Motor neuron (in vitro differentiated cells): ENCODE results near the gene WNT6. TPM values are rescaled to one million over a fixed set of nuclear protein-coding genes. Genes with fewer than 3 reads are reported as not detected.

Source experiments
- ATAC-seq, 8 experiments: fragments of 200-7000 bp; cut with Tn5 transposase; replicated peaks in 6 of 8; 2 replicates each; pipeline ENCODE4 v1.8.0; 2021; ENCODE audit warnings: mild to moderate bottlenecking in 8 of 8, moderate library complexity in 8 of 8
- H3K27ac ChIP-seq, 2 donors: fragments of 250-450 bp; sonication (Bioruptor Pico); 2 replicates each; pipeline ENCODE4 v1.9.0; 2021; ENCODE audit warnings: antibody characterized with exemption in 2 of 2, mild to moderate bottlenecking in 2 of 2, moderate library complexity in 1 of 2
- H3K4me1 ChIP-seq, 2 donors: fragments of 250-450 bp; sonication (Bioruptor Pico); replicated peaks in 1 of 2; 2 replicates each; pipeline ENCODE4 v1.6.1; 2021; ENCODE audit warnings: antibody characterized with exemption in 2 of 2, mild to moderate bottlenecking in 2 of 2, moderate library complexity in 1 of 2
- H3K4me3 ChIP-seq, 5 donors: fragments of 250-450 bp; sonication (Bioruptor Pico); 2 replicates each; pipeline ENCODE4 v1.9.0; 2021; ENCODE audit warnings: antibody characterized with exemption in 5 of 5, mild to moderate bottlenecking in 5 of 5, moderate library complexity in 4 of 5
- WGBS, 10 experiments: fragments of 450-650 bp; shearing (Covaris generic); methylation state at CpG; one replicate each; pipeline ENCODE4 v1.0.0; 2022; 5-methylcytosine and 5-hydroxymethylcytosine counted together
- in situ Hi-C, 9 experiments: fragments of 400-800 bp; cut with MboI; loops; one replicate each; pipeline ENCODE4 v1.15.0; 2021; ENCODE audit warnings: low sequenced_read_pairs in 9 of 9, low pct_unique_long_range_greater_than_20kb in 2 of 9; ENCODE audit not compliant: unreplicated experiment in 9 of 9
- total RNA-seq, 8 experiments: library from RNA; unstranded; fragments of 300-600 nt; gene quantifications; 2 replicates each; pipeline versions ENCODE4 v1.2.3 to v1.2.4, GENCODE V29; 2022

Gene WNT6
- total RNA-seq, 8 experiments from 2014 or later: 0.14 to 0.93 (median 0.24) TPM; not detected in 5

DNA sequence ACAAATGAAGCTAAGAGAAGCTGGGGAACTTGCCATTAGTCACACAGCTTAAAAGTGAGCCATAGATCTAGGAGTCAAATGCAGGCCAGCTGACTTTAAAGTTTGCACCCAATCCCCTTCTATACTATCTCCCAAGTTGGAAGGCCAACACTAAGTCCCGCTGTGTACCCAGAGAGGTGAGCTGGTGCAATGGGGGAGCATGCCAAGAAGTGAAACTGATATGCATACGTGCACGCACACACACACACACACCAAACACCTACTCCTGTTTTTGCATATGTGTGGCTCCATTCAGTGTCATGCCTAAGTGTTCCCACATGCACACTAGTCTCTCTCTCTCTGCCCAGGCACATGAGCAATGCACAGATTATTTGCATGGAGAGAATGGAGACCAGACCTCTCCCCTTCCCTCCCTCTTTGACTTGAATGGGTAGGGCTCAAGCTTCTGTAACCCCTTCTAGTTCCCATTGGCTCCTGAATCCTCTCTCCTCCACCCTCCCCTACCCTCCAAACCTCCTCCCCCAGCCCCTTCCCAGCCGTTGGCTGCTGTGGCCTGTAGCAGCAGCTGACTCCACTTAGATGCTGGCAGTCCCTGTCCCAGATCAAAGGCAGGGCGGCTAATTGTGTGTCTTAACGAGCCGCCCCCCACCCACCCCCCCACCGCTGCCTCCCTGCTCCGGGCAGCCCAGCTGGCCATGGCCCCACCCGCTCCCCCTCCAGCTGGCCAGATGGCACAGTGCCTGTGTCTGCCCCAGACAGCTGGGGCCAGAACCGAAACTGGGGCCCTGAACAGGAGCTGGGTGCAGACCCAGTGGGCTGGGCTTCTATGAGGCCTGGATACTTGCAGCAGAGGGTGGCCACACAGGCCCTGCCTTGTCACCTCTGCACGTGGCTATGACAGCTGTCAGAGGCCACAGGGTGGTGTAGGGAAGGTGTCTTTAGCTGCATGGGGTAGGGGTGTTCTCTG, 26.7 kb downstream of the WNT6 start:
- in situ Hi-C loops: no loop called here
- no peak overlapping the region for H3K4me3 ChIP-seq
- peaks cover 0 to 4% of the 10 kb centered on the region in 2 donors for H3K4me1 ChIP-seq
- peak; percentile 9 to 76 (median 64) for ATAC-seq
- WGBS, 10 experiments: 13 to 100% (median 39%) methylated on average over 1 to 3 of the region's 12 CpGs; no CpG with 5 or more reads in 5 of the 10 experiments
- H3K27ac ChIP-seq: no peak overlapping the region

DNA sequence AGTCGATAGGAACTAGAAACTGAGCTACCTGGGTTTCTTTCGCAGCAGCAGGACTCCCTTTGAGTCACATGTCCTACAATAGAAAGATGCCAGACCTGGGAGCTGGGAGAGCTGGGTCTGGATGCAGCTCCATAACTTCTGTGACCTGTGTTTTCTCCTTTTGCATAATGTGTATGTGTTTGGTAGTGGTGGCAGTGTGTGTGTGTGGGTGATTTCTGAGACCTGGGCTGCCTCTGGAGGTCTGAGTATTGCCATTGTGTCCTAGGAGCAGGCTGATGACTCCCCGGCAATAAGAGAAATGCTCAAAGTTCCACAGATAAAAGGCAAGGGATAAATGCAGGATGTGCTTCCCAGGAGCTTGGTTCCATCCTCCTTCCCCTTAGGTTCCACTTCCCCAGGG, 27.5 kb downstream of the WNT6 start:
- Histone ChIP-seq H3K27ac (no peak overlapping the region), H3K4me3 (no peak overlapping the region), H3K4me1 (peaks cover 0 to 4% of the 10 kb centered on the region in 2 donors)
- in situ Hi-C loops: no loop called here
- ATAC-seq: no peak
- WGBS, 10 experiments: 33 to 92% (median 64%) methylated on average over 1 to 3 of the region's 3 CpGs; no CpG with 5 or more reads in 6 of the 10 experiments

- in situ Hi-C loops: no loop called here
- H3K4me3 ChIP-seq: no peak overlapping the region
Observed at GRCh38 chr2:218888341-218888740, 28.7 kb downstream of the WNT6 start.

DNA sequence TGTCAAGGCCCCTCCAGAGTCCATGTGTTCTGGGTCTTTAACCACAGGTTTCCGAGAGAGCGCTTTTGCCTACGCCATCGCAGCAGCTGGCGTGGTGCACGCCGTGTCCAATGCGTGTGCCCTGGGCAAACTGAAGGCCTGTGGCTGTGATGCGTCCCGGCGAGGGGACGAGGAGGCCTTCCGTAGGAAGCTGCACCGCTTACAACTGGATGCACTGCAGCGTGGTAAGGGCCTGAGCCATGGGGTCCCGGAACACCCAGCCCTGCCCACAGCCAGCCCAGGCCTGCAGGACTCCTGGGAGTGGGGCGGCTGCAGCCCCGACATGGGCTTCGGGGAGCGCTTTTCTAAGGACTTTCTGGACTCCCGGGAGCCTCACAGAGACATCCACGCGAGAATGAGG, 30.3 kb downstream of the WNT6 start:
- in situ Hi-C loops: no loop called here
- 68 to 92% (median 84%) methylated on average over 1 to 11 of the region's 23 CpGs; no CpG with 5 or more reads in 4 of the 10 experiments for WGBS, 10 experiments
- no peak overlapping the region for H3K27ac ChIP-seq

More at GRCh38 chr2:218888341-218888740, 28.7 kb downstream of the WNT6 start:
- Histone ChIP-seq H3K27ac (no peak overlapping the region), H3K4me1 (no peaks in the 10 kb centered on the region)
- 0 to 100% (median 47%) methylated on average over 1 to 4 of the region's 5 CpGs; no CpG with 5 or more reads in 5 of the 10 experiments for WGBS, 10 experiments
- ATAC-seq: no peak

GRCh38 chr2:218890369-218890768, 30.8 kb downstream of the WNT6 start:
- H3K27ac ChIP-seq: no peak overlapping the region
- H3K4me1 ChIP-seq: no peaks in the 10 kb centered on the region
- WGBS, 10 experiments: 40 to 80% (median 60%) methylated on average over 1 of the region's 3 CpGs; no CpG with 5 or more reads in 7 of the 10 experiments
- in situ Hi-C loops: no loop called here
- ATAC-seq: no peak
- H3K4me3 ChIP-seq: no peak overlapping the region

More for the DNA sequence above, 30.3 kb downstream of the WNT6 start:
- ATAC-seq: no peak
- no peak overlapping the region for H3K4me3 ChIP-seq
- no peaks in the 10 kb centered on the region for H3K4me1 ChIP-seq

DNA sequence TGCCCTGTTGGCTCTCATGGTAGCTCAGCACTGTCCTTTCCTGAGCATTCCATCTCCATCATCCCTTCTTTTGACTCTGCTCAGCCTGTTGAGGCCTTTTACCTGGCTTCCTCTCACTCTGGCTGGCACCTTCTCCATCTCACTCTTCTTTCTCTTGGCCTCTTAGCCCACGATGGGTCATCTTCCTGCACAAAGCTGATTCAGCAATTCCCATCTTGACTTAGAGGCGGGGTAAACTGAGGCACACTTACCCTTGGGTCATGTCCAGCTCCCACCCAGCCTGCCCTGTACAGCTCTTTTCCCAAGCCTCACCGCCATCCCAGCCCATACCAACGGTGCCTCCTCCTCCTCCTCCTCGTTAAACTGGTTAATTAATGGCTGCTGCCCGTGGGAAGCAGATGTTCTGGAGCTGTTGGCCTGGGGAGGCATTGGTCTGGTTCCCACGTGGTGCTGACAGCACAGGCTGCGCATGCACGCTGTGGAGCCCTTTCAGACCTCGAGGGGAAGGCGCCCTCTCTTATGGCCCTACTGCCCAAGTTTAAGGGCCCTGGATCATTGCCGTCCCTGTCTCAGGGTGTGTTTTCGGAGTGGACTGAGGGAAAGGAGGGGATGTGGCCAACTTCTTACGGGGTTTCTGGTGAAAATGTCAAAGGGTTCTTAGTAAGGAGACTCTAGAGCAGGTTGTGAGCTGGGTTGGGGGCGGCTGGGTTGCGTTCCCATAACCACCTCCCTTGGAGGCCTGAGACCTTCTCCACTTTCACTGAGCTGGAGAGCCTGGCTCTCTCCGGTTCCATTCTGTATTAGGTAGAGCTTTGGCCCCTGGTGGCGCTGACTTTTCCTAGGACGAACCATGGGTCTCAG, 31.9 kb downstream of the WNT6 start:
- ATAC-seq: no peak
- Histone ChIP-seq H3K27ac (no peak overlapping the region), H3K4me1 (no peaks in the 10 kb centered on the region), H3K4me3 (no peak overlapping the region)
- whole genome bisulfite sequencing, 10 experiments: 20 to 83% (median 46%) methylated on average over 1 to 14 of the region's 19 CpGs; no CpG with 5 or more reads in 2 of the 10 experiments
- in situ Hi-C loops: no loop called here

DNA sequence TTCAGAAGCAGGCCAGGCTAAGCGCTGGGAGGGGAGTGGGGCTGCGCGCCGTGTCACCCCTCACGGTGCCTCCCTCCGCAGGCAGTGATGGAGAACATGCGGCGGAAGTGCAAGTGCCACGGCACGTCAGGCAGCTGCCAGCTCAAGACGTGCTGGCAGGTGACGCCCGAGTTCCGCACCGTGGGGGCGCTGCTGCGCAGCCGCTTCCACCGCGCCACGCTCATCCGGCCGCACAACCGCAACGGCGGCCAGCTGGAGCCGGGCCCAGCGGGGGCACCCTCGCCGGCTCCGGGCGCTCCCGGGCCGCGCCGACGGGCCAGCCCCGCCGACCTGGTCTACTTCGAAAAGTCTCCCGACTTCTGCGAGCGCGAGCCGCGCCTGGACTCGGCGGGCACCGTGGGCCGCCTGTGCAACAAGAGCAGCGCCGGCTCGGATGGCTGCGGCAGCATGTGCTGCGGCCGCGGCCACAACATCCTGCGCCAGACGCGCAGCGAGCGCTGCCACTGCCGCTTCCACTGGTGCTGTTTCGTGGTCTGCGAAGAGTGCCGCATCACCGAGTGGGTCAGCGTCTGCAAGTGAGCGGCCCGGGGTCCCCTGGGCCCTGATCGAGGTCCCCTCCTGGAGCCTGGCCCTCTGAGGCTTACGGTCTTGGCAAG, 33.2 kb downstream of the WNT6 start:
- Histone ChIP-seq H3K4me3 (peak overlapping the region; percentile 23 to 40 (median 32)), H3K4me1 (no peaks in the 10 kb centered on the region), H3K27ac (no peak overlapping the region)
- WGBS, 10 experiments: 0 to 67% (median 3%) methylated on average over 1 to 20 of the region's 72 CpGs; no CpG with 5 or more reads in 5 of the 10 experiments
- in situ Hi-C loops: no loop called here
- ATAC-seq: peak; percentile 69 to 91 (median 76)

- WGBS, 10 experiments: 0 to 100% (median 44%) methylated on average over 1 to 5 of the region's 10 CpGs; no CpG with 5 or more reads in 2 of the 10 experiments
- no peak for ATAC-seq
- H3K27ac ChIP-seq: no peak overlapping the region
- in situ Hi-C loops: no loop called here
- peak overlapping the region; percentile 23 to 40 (median 32) for H3K4me3 ChIP-seq
- H3K4me1 ChIP-seq: no peaks in the 10 kb centered on the region
Observed at GRCh38 chr2:218893349-218894150, 33.9 kb downstream of the WNT6 start.

DNA sequence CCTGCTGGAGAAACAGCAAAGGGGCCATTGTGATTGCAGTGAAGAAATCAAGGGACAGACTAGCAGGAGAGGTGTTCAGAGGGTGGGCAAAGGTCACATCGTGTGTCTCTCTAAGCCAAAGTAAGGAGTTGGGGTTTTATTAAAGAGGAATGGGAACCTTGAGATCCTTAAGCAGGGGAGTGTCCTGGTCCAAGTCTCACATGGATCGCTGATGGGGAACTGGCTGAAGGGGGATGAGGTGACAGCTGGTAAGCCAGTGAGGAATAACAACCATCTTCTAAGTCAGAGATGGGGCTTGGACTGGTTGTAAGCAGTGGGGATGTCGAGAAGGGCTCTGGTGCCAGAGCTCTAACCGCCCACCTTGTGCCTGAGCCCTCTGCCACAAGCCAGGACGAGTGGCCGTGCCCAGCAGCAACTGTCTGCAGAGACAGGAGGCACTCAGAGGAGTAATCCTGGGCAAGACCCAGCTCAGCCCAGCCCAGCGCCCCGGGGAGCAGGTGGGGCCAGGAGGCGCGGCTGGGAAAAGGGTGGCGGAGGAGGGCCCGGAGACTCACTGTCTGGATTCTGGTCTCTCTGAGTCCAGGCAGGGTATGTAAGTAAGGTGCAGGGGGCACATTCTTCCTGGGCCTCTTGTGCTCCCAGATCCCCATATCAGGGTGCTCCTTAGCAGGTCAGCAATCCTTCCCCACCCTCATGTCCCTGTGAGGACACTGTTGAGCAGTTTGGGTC, 34.7 kb downstream of the WNT6 start:
- 8 to 80% (median 33%) methylated on average over 1 to 6 of the region's 12 CpGs; no CpG with 5 or more reads in 2 of the 10 experiments for WGBS, 10 experiments
- H3K4me3 ChIP-seq: no peak overlapping the region
- in situ Hi-C loops: no loop called here
- ATAC-seq: no peak
- H3K27ac ChIP-seq: no peak overlapping the region
- no peaks in the 10 kb centered on the region for H3K4me1 ChIP-seq

DNA sequence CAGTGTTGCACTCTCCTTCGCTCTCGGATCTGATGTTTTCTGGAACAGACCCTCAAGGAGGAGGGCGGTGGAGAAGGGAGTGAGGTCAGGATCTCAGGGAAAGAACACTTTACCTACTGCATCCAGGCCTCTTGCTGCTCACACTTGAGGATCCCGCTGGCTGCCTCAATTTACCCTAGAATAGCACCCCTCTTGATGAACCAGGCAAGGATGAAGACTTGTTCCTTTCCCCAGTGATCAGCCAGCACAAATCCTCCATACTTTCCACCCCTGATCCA, 35.2 kb downstream of the WNT6 start:
- ATAC-seq: no peak
- in situ Hi-C loops: no loop called here
- Histone ChIP-seq H3K27ac (no peak overlapping the region), H3K4me3 (no peak overlapping the region), H3K4me1 (no peaks in the 10 kb centered on the region)
- 17 to 100% (median 82%) methylated on average over 1 to 3 of the region's 4 CpGs; no CpG with 5 or more reads in 6 of the 10 experiments for WGBS, 10 experiments

DNA sequence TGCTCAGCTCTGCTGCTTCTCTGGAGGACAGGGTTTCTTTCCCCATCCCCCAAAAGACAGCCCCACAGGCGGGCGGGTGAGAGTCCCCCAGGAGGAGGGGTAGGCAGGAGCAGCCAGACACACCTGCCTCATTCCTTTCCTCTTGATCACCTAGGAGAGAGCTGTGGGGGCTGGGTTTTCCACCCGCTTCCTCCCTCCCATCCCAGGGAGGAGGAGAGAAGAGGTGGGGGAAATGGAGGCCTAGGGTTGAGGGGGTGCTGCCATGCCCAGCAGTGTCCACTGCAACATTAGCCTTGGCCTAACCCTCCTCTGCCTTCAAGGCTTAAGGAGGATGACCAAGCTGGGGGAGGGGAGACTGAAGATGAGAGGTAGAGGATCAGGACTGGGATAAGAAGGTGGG, 35.7 kb downstream of the WNT6 start:
- no peaks in the 10 kb centered on the region for H3K4me1 ChIP-seq
- 20 to 65% methylated on average over 1 to 2 of the region's 3 CpGs; no CpG with 5 or more reads in 8 of the 10 experiments for WGBS, 10 experiments
- no peak overlapping the region for H3K4me3 ChIP-seq
- no peak overlapping the region for H3K27ac ChIP-seq
- in situ Hi-C loops: no loop called here
- ATAC-seq: no peak
